NCI-H446 treated with DMSO at 0.1 percent for 48 hours (cell line): ENCODE results near the gene CDH22.

Experiments
- DNase-seq: peaks from one replicate; lab custom pipeline; 2025; lab: John Stamatoyannopoulos, UW

The CDH22 gene

DNA sequence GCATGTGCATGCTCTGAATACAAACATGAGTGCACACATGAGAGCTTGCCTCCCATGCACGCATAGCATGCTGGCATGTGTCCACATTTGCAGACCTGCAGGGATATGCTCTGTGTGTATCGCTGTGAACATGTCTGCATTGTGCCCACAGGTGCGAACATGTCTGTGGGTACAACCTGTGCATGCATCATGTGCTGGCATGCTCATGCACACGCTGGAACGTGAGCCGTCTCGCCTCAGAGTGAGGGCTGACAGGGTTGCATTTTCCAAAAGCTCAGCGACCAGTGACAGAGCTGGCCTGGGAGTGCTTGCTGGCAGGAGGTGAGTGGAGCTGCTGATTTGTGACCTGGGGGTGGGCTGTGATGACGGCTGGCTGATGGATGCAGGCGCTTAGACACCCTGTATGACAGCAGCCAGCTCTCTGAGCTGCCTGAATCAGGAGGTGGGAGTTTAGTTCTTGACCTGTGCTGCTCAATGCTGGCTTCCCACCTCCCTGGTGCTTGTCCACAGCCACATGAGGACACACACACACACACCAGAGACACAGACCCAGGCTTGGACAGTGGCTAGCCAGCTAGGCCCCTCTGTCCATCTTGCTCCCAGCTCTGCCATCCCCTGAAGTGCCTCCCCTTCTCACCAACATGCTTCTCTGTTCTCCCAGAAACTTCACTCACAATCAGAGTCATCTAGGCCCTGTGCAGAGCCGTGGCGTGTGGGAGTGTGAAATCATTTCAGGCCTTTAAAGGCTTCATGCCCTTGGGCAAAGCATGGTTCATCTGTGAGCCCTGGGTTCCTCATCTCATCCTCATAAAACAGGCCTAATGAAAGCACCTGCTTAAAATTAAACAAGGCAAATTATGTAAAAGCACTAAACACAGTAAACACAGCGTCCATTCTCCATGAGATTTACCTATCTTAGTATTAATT is 138.8 kb downstream of the CDH22 start:
- no peak for DNase-seq

GRCh38 chr20:46168438-46168837 is 139.9 kb downstream of the CDH22 start:
- no peak for DNase-seq

- no peak for DNase-seq
These were observed 141.2 kb downstream of the CDH22 start for GRCh38 chr20:46167080-46167479.

DNA sequence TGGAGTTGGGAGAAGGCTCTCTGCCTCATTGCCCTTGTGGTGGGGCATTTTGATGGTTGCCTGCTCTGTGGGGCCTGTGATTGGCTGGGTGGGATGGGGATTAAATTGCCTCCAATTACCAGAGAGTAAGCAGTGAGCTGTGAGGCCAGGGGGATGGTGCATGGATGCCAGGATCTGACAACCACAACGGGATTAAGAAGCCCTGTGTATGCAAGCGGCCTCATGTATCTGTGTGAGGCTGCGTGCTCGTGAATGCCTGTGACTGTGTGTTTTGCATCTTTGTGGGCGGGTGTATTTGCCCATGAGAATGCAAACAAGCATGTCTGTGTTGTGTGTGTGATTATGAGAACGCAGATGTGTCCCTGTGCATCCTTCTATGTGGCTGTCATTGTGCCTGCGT is 144.0 kb downstream of the CDH22 start:
- no peak for DNase-seq

DNA sequence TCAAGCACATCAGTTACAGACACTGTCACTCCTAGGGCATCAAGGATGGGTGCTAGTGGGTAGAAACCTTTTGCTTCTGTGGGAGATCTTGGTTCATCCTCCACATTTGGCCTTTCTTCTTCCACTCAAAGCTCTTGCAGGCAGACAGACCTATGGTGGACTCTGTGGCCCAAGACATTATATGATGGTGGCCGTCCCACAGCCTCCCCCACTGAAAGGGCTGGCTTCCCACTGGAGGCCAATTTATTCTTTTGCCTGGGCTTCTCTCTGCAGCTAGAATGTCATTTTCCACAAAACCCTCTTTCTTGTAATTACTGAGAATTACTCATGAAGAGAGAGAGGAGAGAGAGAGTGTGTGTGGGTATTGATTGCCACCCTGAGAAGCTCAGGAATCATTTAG is 146.4 kb downstream of the CDH22 start:
- DNase-seq = no peak

- DNase-seq = no peak
These were observed 147.6 kb downstream of the CDH22 start for GRCh38 chr20:46160661-46161060.

DNA sequence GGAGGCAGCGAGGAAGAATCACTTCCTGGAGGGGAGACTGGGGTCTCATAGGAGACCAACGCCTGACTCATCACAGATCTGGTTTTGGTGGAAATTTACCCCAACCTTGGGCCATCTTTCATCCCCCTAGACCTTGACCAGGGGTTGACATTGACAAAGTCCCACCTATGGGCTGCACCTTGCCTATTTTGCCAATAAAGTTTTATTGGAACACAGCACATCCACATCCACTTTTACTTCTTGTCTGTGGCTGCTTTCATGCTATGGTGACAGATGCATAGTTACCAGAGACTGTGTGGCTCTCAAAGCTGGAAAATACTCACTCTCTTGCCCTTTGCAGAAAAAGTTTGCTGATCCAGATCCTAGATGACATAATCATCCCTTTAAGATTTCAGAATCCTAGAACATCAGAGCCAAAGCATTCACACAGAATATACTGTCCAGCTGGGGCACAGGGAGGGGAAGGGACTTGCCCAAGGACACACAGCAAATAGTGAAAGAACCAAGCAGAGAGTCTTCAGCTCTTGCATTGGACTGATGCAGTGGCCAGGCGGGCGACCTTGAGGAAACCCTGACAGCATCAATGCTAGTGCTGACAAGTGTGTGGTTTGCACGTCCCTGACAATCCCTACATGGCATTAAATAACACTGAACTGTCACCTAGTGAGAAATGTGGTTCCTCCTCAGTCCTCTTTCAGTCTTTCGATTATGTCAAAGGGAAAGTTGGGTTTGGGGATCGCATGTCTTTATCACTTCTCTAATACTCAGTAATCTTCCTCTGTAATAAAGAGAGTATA is 149.0 kb downstream of the CDH22 start:
- DNase-seq = no peak

DNA sequence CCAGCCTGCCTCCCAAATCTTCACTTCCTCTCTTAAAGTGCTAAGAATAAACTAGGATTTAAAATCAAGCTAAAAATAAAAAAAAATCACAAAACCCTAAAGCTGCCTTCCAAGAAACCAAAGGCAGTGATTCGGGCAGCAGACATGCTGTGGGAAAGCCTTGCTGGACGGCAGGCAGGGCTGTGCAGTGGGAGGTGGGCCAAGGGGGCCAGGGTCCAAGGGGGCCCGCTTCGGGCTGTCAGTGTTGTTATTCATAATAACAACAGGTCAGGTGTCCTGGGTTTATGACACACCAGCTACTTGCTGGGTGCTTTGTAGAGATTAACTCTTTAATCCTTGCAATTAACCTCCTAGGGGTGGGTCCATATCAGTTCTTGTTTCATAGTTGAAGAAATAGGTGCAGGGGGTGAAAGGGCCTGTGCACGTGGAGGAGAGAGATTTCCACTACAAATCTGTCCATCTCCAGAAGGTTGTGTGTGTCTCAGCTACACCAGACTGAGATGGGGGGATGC is 149.8 kb downstream of the CDH22 start:
- no peak for DNase-seq

GRCh38 chr20:46157625-46158024 is 150.7 kb downstream of the CDH22 start:
- DNase-seq = no peak

- DNase-seq = no peak
These were observed 151.2 kb downstream of the CDH22 start for GRCh38 chr20:46157076-46157592.

GRCh38 chr20:46156065-46156464 is 152.2 kb downstream of the CDH22 start:
- DNase-seq = no peak

DNA sequence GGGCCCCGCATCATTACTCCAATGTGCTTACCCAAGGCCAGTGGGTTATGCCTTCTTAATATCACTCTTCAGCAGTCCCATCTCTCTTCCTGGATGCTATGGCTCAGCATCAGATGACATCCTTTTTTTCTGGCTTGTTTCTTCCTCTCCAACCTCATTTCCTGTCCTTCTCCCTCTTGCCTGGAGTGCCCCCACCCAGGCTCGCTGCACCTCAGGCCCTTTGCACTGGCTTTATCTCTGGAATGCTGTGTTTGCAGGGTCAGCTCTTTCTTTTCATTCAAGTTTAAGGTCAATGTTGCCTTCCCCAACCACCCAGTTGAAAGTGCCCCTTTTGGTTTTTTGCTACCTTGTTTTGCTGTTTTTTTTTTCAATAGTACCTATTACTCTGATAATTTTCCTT is 153.5 kb downstream of the CDH22 start:
- DNase-seq = no peak

DNA sequence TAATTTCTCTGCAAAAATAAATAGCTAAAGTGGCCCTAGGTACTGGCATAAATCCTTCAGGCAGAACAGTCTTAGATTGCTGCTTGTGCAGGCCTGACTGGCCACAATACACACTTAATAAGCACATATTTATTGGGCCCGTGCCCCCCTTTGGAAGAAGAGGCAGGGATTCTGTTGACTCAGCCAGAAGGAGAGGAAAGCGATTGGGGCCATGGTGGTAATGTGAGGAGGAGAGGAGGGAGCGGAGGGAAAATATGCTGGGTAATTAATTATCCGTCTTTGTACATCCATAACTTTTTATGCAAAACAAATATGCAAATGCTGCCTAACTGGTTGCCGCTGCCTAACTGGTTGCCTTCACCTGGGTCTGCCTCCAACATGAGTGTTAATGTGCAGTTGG is 154.0 kb downstream of the CDH22 start:
- no peak for DNase-seq

GRCh38 chr20:46152824-46153586 is 155.3 kb downstream of the CDH22 start:
- DNase-seq = no peak

- no peak for DNase-seq
These were observed 156.4 kb downstream of the CDH22 start for GRCh38 chr20:46151936-46152335.

DNA sequence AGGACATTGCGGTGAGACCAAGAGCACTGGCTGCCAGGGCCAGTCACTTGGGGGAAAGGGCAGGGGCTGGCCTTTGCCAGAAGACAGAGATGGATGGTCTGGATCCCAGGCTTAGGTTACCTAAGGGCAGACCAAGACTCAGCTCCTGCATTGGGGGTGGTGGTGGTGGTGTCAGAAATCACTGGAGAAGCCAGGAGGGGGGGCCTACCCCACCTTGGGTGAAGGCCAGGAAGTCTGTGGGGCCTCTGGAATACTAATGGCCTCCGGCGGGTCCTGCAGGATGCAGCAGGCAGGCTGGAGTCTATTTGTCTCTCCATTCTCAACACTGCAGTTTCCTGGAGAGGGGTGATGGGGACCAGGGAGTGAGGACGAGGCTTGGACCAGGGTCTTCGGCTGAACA is 157.4 kb downstream of the CDH22 start:
- DNase-seq = no peak

- no peak for DNase-seq
These were observed 159.7 kb downstream of the CDH22 start for GRCh38 chr20:46148313-46149208.

- no peak for DNase-seq
These were observed 162.6 kb downstream of the CDH22 start for GRCh38 chr20:46145713-46146112.

GRCh38 chr20:46144432-46145025 is 163.8 kb downstream of the CDH22 start:
- no peak for DNase-seq

- DNase-seq = no peak
These were observed 166.2 kb downstream of the CDH22 start for GRCh38 chr20:46142124-46142523.
